ENCODE measurements around the gene RELCH.

Gene RELCH

GRCh38 chr18:62338446-62339105 lies 151.5 kb downstream of the RELCH start:
- no peak for DNase-seq (ENCODE audit: low spot score)

GRCh38 chr18:62339106-62339988 lies 152.3 kb downstream of the RELCH start:
- DNase-seq (ENCODE audit: low spot score) = no peak

GRCh38 chr18:62340996-62341395 lies 153.9 kb downstream of the RELCH start:
- no peak for DNase-seq (ENCODE audit: low spot score)

GRCh38 chr18:62341473-62341872 lies 154.4 kb downstream of the RELCH start:
- no peak for DNase-seq (ENCODE audit: low spot score)

- no peak for DNase-seq (ENCODE audit: low spot score)
These were observed 155.8 kb downstream of the RELCH start for GRCh38 chr18:62342884-62343283.

- no peak for DNase-seq (ENCODE audit: low spot score)
These were observed 156.3 kb downstream of the RELCH start for GRCh38 chr18:62343316-62343715.

GRCh38 chr18:62345909-62346308 lies 158.9 kb downstream of the RELCH start:
- DNase-seq (ENCODE audit: low spot score) = no peak

GRCh38 chr18:62346333-62347088 lies 159.5 kb downstream of the RELCH start:
- DNase-seq (ENCODE audit: low spot score) = no peak

- no peak for DNase-seq (ENCODE audit: low spot score)
These were observed 160.0 kb downstream of the RELCH start for GRCh38 chr18:62347089-62347506.

GRCh38 chr18:62348474-62348873 lies 161.4 kb downstream of the RELCH start:
- DNase-seq (ENCODE audit: low spot score) = no peak

GRCh38 chr18:62353170-62353569 lies 166.1 kb downstream of the RELCH start:
- DNase-seq (ENCODE audit: low spot score) = no peak

GRCh38 chr18:62354151-62354550 lies 167.1 kb downstream of the RELCH start:
- DNase-seq (ENCODE audit: low spot score) = no peak

- no peak for DNase-seq (ENCODE audit: low spot score)
These were observed 170.1 kb downstream of the RELCH start for GRCh38 chr18:62357079-62357719.
